HCT116 (cell line): Measurements from ENCODE around the gene ASCC1.

Source experiments
- CTCF ChIP-seq, 3 experiments: fragments of 200-600 bp in 1 of 3; sonication (generic) in 1 of 3; IDR thresholded peaks in 2 of 3; conservative IDR thresholded peaks in 1 of 3; 2 replicates each; pipeline ENCODE4 v1.5.1; 2012 to 2017; ENCODE audit warnings: low read depth in 2 of 3, low read length in 2 of 3, antibody characterized with exemption in 1 of 3, borderline replicate concordance in 1 of 3, control low read depth in 1 of 3, mild to moderate bottlenecking in 1 of 3, mixed read lengths in 1 of 3, mixed run types in 1 of 3, moderate library complexity in 1 of 3; ENCODE audit not compliant: insufficient read depth in 1 of 3
- EZH2 ChIP-seq: fragments of 200-600 bp; sonication (generic); IDR thresholded peaks from 2 replicates; pipeline ENCODE4 v1.6.1; 2017; ENCODE audit warnings: antibody characterized with exemption, mixed run types
- FOSL1 ChIP-seq: IDR thresholded peaks from 2 replicates; pipeline ENCODE4 v1.6.1; 2012; ENCODE audit warnings: low read depth
- JUND ChIP-seq: IDR thresholded peaks from 2 replicates; pipeline ENCODE4 v1.6.1; 2012
- POLR2A ChIP-seq: IDR thresholded peaks from 2 replicates; pipeline ENCODE4 v1.7.0; 2011; ENCODE audit warnings: borderline replicate concordance; ENCODE audit not compliant: insufficient read depth, insufficient read length; ENCODE audit errors: extremely low read depth
- POLR2AphosphoS5 ChIP-seq: IDR thresholded peaks from 2 replicates; pipeline ENCODE4 v1.6.1; 2011; ENCODE audit warnings: mild to moderate bottlenecking, low read depth, low read length, moderate library complexity
- RAD21 ChIP-seq: IDR thresholded peaks from 2 replicates; pipeline ENCODE4 v1.6.1; 2012; ENCODE audit warnings: low read depth, mild to moderate bottlenecking

DNA sequence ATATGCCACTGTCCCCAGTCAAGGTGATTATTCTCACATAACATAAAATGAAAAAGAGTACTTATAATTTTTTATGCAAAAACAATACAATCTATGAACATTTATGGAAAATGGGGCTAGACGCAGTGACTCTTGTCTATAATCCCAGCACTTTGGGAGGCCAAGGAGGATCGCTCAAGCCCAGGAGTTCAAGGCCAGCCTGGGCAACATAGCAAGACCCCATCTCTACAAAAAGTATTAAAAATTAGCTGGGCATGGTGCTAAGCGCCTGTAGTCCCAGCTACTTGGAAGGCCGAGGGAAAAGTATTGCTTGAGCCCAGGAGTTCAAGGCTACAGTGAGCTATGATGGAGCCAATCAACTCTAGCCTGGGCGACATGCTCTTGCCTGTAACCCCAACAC is 14.8 kb downstream of the ASCC1 start:
- TF ChIP-seq CTCF (IDR thresholded peaks at IDR 0.05 in 2 of 3, conservative IDR thresholded peaks at IDR 0.05 in 1 of 3; ENCODE audit: borderline replicate concordance in 1 of 3, insufficient read depth in 1 of 3, low read depth in 2 of 3, low read length in 2 of 3) (no peak), EZH2 (no peak), POLR2AphosphoS5 (no peak), POLR2A (no peak), FOSL1 (no peak), RAD21 (no peak), JUND (no peak)
